Thoracic aorta (tissue), 2 donors: ENCODE results near the gene SPOCK1. TPM values are rescaled to one million over a fixed set of nuclear protein-coding genes. Genes with fewer than 3 reads are reported as not detected.

ENCODE experiments used
- ATAC-seq: fragments of 150-250 bp; one replicate; pipeline ENCODE4 v1.8.0; 2017; ENCODE audit warnings: low read depth; ENCODE audit not compliant: insufficient number of reproducible peaks, low FRiP score
- DNase-seq: peaks from one replicate; pipeline ENCODE4 v3.0.0-alpha.2; 2020; ENCODE audit warnings: low spot score
- H3K27ac ChIP-seq, 2 donors: fragments of 200-600 bp; sonication (generic); 1 replicate in 1 of 2; 2 replicates in 1 of 2; pipeline ENCODE4 v1.5.1; 2016; ENCODE audit warnings: mild to moderate bottlenecking in 2 of 2, moderate library complexity in 2 of 2
- H3K27me3 ChIP-seq: fragments of 200-600 bp; sonication (generic); replicated peaks from 2 replicates; pipeline ENCODE4 v1.6.0; 2016; ENCODE audit warnings: mild to moderate bottlenecking; ENCODE audit not compliant: insufficient read depth
- H3K36me3 ChIP-seq: fragments of 200-600 bp; sonication (generic); one replicate; pipeline ENCODE4 v1.5.1; 2016
- H3K4me1 ChIP-seq, 2 donors: fragments of 200-600 bp; sonication (generic); 1 replicate in 1 of 2; 2 replicates in 1 of 2; pipeline versions ENCODE4 v1.5.1 to v1.6.0; 2016; ENCODE audit warnings: low read depth in 2 of 2, mild to moderate bottlenecking in 1 of 2; ENCODE audit not compliant: control insufficient read depth in 1 of 2
- H3K4me3 ChIP-seq: fragments of 200-600 bp; sonication (generic); 2 replicates; pipeline ENCODE4 v1.5.1; 2016; ENCODE audit warnings: mild to moderate bottlenecking
- H3K9me3 ChIP-seq: fragments of 200-600 bp; sonication (generic); 2 replicates; pipeline ENCODE4 v1.5.1; 2016
- CTCF ChIP-seq: fragments of 200-600 bp; sonication (generic); IDR thresholded peaks from one replicate; pipeline ENCODE4 v1.5.1; 2019; ENCODE audit warnings: antibody characterized with exemption
- total RNA-seq, 2 donors: library from RNA; depleted of rRNA; stranded (reverse); fragments of >200 nt; gene quantifications; one replicate each; pipeline versions ENCODE4 v1.1.0 to v1.2.3, GENCODE V29; 2016

SPOCK1 gene
- total RNA-seq, 2 donors from 2014 or later = 25.2 to 43.2 TPM

DNA sequence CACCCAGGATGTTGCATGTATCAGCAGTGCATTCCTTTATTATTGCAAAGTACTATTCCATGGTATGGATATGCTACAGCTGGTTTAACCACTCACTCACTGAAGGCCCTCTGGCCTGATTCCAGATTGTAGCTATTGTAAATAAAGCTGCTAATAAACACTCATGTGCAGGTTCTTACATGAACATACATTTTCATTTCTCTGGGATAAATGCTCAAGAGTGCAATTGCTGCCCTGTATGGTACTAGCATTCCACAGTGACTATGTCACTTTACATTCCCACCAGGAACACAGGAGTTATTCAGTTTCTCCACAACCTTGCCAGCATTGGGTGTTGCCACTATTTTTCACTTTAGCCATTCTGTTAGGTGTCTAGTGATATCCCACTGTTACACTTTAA, 267.6 kb downstream of the SPOCK1 start:
- no peaks in the 10 kb centered on the region for H3K9me3 ChIP-seq
- no peak for ATAC-seq
- no peaks in the 10 kb centered on the region for H3K36me3 ChIP-seq
- no peak overlapping the region for H3K4me3 ChIP-seq
- no peak for DNase-seq
- no peaks in the 10 kb centered on the region for H3K27me3 ChIP-seq
- no peak overlapping the region for H3K27ac ChIP-seq
- TF ChIP-seq CTCF = no peak
- peaks cover 0 to 10% of the 10 kb centered on the region in 2 donors for H3K4me1 ChIP-seq

DNA sequence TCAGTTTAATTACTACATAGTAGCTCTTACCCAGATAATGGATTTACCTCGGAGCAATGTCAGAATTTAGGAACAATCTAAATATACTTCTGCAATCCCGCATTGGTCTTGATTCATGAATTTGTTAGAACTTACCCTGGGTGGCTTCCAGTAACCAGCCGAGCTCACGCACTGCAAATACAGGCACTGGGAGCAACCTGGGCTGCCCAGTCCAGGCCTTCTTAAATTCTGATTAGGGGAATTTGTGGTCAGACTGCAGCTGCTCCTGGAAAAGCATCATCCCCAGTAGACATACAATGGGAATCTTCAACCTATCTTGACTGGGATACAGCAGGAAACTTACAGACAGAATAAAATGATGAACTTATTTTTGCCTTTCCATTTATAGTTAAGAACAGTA, 270.3 kb downstream of the SPOCK1 start:
- peaks cover 0 to 15% of the 10 kb centered on the region in 2 donors for H3K4me1 ChIP-seq
- no peak for TF ChIP-seq CTCF
- DNase-seq (no peak), ATAC-seq (no peak)
- H3K9me3 ChIP-seq = no peaks in the 10 kb centered on the region
- no peak overlapping the region for H3K27ac ChIP-seq
- H3K27me3 ChIP-seq = no peaks in the 10 kb centered on the region
- no peak overlapping the region for H3K4me3 ChIP-seq
- no peaks in the 10 kb centered on the region for H3K36me3 ChIP-seq

- no peak for TF ChIP-seq CTCF
- no peak overlapping the region for H3K27ac ChIP-seq
- DNase-seq (no peak), ATAC-seq (no peak)
- no peaks in the 10 kb centered on the region for H3K9me3 ChIP-seq
- no peaks in the 10 kb centered on the region for H3K27me3 ChIP-seq
- H3K36me3 ChIP-seq = no peaks in the 10 kb centered on the region
- peaks cover 0 to 19% of the 10 kb centered on the region in 2 donors for H3K4me1 ChIP-seq
- H3K4me3 ChIP-seq = no peak overlapping the region
These were observed 273.0 kb downstream of the SPOCK1 start for GRCh38 chr5:137226081-137226480.

DNA sequence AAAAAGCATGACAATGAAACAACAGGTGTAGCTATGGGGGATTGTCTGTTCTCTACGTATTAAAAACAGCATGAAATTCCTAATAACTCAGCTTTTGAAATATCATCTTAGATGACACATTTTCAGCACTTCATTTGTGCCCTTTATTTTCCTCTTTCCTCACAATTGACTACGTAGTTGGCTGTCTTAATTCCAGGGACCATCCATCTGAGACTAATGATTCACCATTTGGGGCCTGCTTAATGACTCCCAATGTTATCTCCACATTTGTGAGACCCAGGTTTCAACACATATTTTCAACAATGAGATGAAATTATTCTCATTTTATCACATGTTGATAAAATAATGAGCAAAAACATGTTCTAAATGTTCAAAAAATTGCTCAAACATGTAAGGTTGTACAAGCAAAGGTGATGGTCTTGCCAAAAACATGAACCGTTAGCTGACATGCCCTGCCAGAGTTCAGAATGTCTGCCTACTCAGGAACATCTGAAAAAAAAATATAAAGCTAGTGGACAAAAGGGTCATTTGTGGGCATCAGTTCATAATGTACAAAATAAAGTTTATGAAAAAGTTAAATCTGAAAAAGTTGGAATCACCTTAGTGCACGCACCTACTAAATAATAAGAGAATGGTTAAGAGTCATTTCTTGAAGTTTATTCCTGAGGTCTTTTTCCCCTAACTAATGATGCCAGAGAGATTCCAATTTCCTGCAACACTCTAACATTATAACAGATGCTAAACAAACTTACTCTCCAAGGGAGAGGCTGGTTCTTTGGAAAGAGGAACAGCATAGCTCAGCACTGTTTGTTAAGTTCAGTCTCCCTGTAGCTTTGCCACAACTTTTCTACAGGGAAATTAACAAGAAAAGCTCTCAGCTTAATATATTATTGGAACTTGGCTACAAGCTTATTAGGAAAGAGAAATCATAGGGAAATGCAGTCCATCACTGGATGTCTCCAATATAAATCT, 275.5 kb downstream of the SPOCK1 start:
- DNase-seq (no peak), ATAC-seq (no peak)
- Histone ChIP-seq H3K4me3 (no peak overlapping the region), H3K36me3 (no peaks in the 10 kb centered on the region), H3K27ac (no peak overlapping the region), H3K9me3 (no peaks in the 10 kb centered on the region), H3K27me3 (no peaks in the 10 kb centered on the region), H3K4me1 (peaks cover 5 to 17% of the 10 kb centered on the region in 2 donors)
- TF ChIP-seq CTCF = no peak

- no peak overlapping the region for H3K4me3 ChIP-seq
- no peak for ATAC-seq
- H3K27me3 ChIP-seq = no peaks in the 10 kb centered on the region
- no peak for DNase-seq
- H3K9me3 ChIP-seq = no peaks in the 10 kb centered on the region
- no peaks in the 10 kb centered on the region for H3K36me3 ChIP-seq
- H3K27ac ChIP-seq = no peak overlapping the region
- H3K4me1 ChIP-seq = peaks cover 6 to 24% of the 10 kb centered on the region in 2 donors
- no peak for TF ChIP-seq CTCF
These were observed 277.2 kb downstream of the SPOCK1 start for GRCh38 chr5:137221943-137222342.
